Activated T-cell treated with anti-CD3 and anti-CD28 coated beads, Interleukin-2, amount 50 U/mL, for 72 hours (primary cell): ENCODE data around the gene POP7. TPM values are rescaled to one million over a fixed set of nuclear protein-coding genes. Genes with fewer than 3 reads are reported as not detected.
A peak's percentile ranks its signal among the peaks of the same experiment; 100 is the strongest.

Experiments
- ATAC-seq, 2 donors: fragments of 150-1000 bp; cut with Tn5 transposase; replicated peaks in 1 of 2; 2 replicates each; pipeline ENCODE4 v1.10.0; 2021; ENCODE audit warnings: moderate library complexity in 2 of 2, mild to moderate bottlenecking in 1 of 2
- DNase-seq, 2 donors: peaks; one replicate each; pipeline ENCODE4 v3.0.0; 2021 to 2022; ENCODE audit warnings: mixed read lengths in 1 of 2
- H3K27ac Mint-ChIP-seq: one replicate; pipeline ENCODE4 v1.8.0; 2022; ENCODE audit warnings: mild to moderate bottlenecking, moderate library complexity, mixed read lengths
- H3K27me3 Mint-ChIP-seq: one replicate; pipeline ENCODE4 v1.8.0; 2022; ENCODE audit warnings: low read depth, mixed read lengths
- H3K36me3 Mint-ChIP-seq, 2 donors: one replicate each; pipeline ENCODE4 v1.8.0; 2022; ENCODE audit warnings: mixed read lengths in 2 of 2, mild to moderate bottlenecking in 1 of 2; ENCODE audit not compliant: insufficient read depth in 2 of 2
- H3K4me1 Mint-ChIP-seq: one replicate; pipeline ENCODE4 v1.8.0; 2022; ENCODE audit warnings: low read depth, mixed read lengths
- H3K4me3 Mint-ChIP-seq, 2 donors: one replicate each; pipeline ENCODE4 v1.8.0; 2022; ENCODE audit warnings: mild to moderate bottlenecking in 2 of 2, mixed read lengths in 2 of 2, moderate library complexity in 2 of 2
- H3K9me3 Mint-ChIP-seq, 2 donors: one replicate each; pipeline ENCODE4 v1.8.0; 2022; ENCODE audit warnings: mixed read lengths in 2 of 2
- total RNA-seq, 2 donors: library from RNA; stranded (reverse); gene quantifications; one replicate each; pipeline ENCODE4 v1.2.3, GENCODE V29; 2022

The POP7 gene
- total RNA-seq, 2 donors from 2014 or later, result 33.3 to 40.9 TPM

- H3K27me3 Mint-ChIP-seq, result peaks cover 22% of the 10 kb centered on the region
- H3K36me3 Mint-ChIP-seq, result no peaks in the 10 kb centered on the region
These were observed 26.2 kb downstream of the POP7 start for GRCh38 chr7:100731937-100732636.

GRCh38 chr7:100735730-100736129 is 29.8 kb downstream of the POP7 start:
- no peak overlapping the region for H3K27ac Mint-ChIP-seq
- H3K27me3 Mint-ChIP-seq, result peaks cover 16% of the 10 kb centered on the region
- H3K4me1 Mint-ChIP-seq, result no peaks in the 10 kb centered on the region
- no peaks in the 10 kb centered on the region for H3K36me3 Mint-ChIP-seq
- no peak overlapping the region for H3K4me3 Mint-ChIP-seq
- ATAC-seq (no peak), DNase-seq (no peak)
- no peaks in the 10 kb centered on the region for H3K9me3 Mint-ChIP-seq

More at GRCh38 chr7:100731937-100732636, 26.2 kb downstream of the POP7 start:
- H3K4me3 Mint-ChIP-seq, result no peak overlapping the region
- no peaks in the 10 kb centered on the region for H3K4me1 Mint-ChIP-seq
- no peak overlapping the region for H3K27ac Mint-ChIP-seq
- no peak for ATAC-seq
- no peaks in the 10 kb centered on the region for H3K9me3 Mint-ChIP-seq
- DNase-seq, result no peak

- Mint-ChIP-seq H3K27me3 (peaks cover 16% of the 10 kb centered on the region), H3K4me1 (no peaks in the 10 kb centered on the region), H3K9me3 (no peaks in the 10 kb centered on the region), H3K4me3 (no peak overlapping the region), H3K36me3 (no peaks in the 10 kb centered on the region), H3K27ac (no peak overlapping the region)
- DNase-seq (no peak), ATAC-seq (no peak)
These were observed 30.8 kb downstream of the POP7 start for GRCh38 chr7:100736671-100737070.

- H3K27me3 Mint-ChIP-seq, result peaks cover 12% of the 10 kb centered on the region
- DNase-seq (no peak), ATAC-seq (no peak)
- H3K36me3 Mint-ChIP-seq, result peaks cover 1 to 2% of the 10 kb centered on the region in 2 donors
- H3K9me3 Mint-ChIP-seq, result peaks cover 2 to 7% of the 10 kb centered on the region in 2 donors
- H3K4me3 Mint-ChIP-seq, result no peak overlapping the region
- H3K27ac Mint-ChIP-seq, result no peak overlapping the region
- H3K4me1 Mint-ChIP-seq, result peaks cover 2% of the 10 kb centered on the region
These were observed 34.0 kb downstream of the POP7 start for GRCh38 chr7:100739934-100740333.

- H3K4me3 Mint-ChIP-seq, result no peak overlapping the region
- H3K9me3 Mint-ChIP-seq, result peaks cover 2 to 7% of the 10 kb centered on the region in 2 donors
- H3K27ac Mint-ChIP-seq, result no peak overlapping the region
- H3K27me3 Mint-ChIP-seq, result peaks cover 32% of the 10 kb centered on the region
- ATAC-seq (no peak), DNase-seq (no peak)
- H3K4me1 Mint-ChIP-seq, result peaks cover 7% of the 10 kb centered on the region
- peaks cover 1 to 2% of the 10 kb centered on the region in 2 donors for H3K36me3 Mint-ChIP-seq
These were observed 38.7 kb downstream of the POP7 start for GRCh38 chr7:100744605-100745004.

GRCh38 chr7:100745184-100745583 is 39.3 kb downstream of the POP7 start:
- Mint-ChIP-seq H3K4me1 (peaks cover 7% of the 10 kb centered on the region), H3K36me3 (peaks cover 1 to 2% of the 10 kb centered on the region in 2 donors), H3K27me3 (peaks cover 33% of the 10 kb centered on the region), H3K4me3 (peak overlapping the region; percentile 34 to 84), H3K9me3 (peaks cover 2 to 7% of the 10 kb centered on the region in 2 donors), H3K27ac (no peak overlapping the region)
- DNase-seq (peak; percentile 24 to 26), ATAC-seq (peak; percentile 54 to 58)

- peaks cover 34% of the 10 kb centered on the region for H3K27me3 Mint-ChIP-seq
- ATAC-seq (no peak), DNase-seq (no peak)
- no peaks in the 10 kb centered on the region for H3K9me3 Mint-ChIP-seq
- no peaks in the 10 kb centered on the region for H3K4me1 Mint-ChIP-seq
- no peaks in the 10 kb centered on the region for H3K36me3 Mint-ChIP-seq
- no peak overlapping the region for H3K27ac Mint-ChIP-seq
- no peak overlapping the region for H3K4me3 Mint-ChIP-seq
These were observed 47.1 kb downstream of the POP7 start for GRCh38 chr7:100752994-100753393.

GRCh38 chr7:100753750-100754149 is 47.8 kb downstream of the POP7 start:
- H3K27ac Mint-ChIP-seq, result no peak overlapping the region
- H3K9me3 Mint-ChIP-seq, result no peaks in the 10 kb centered on the region
- H3K27me3 Mint-ChIP-seq, result peaks cover 29% of the 10 kb centered on the region
- no peak overlapping the region for H3K4me3 Mint-ChIP-seq
- ATAC-seq (no peak), DNase-seq (no peak)
- H3K4me1 Mint-ChIP-seq, result no peaks in the 10 kb centered on the region
- no peaks in the 10 kb centered on the region for H3K36me3 Mint-ChIP-seq

Other genes with a start within 250 kb of the POP7 start
- gene SPACDR, start 241.9 kb upstream of the POP7 start, total RNA-seq, result 1 to 10 TPM; 5.4 to 5.6 TPM
- gene TSC22D4, start 226.9 kb upstream of the POP7 start, total RNA-seq, result 100 to 1,000 TPM in 1 of 2 donors, 10 to 100 TPM in 1; 94.9 to 113 TPM
- gene NYAP1, start 222.2 kb upstream of the POP7 start, total RNA-seq, result under 1 TPM; 0.67 to 0.72 TPM
- gene AGFG2, start 166.9 kb upstream of the POP7 start, total RNA-seq, result 10 to 100 TPM; 35.5 to 53.7 TPM
- gene SAP25, start 132.2 kb upstream of the POP7 start, total RNA-seq, result 10 to 100 TPM; 21.4 to 23.4 TPM
- 100 to 1,000 TPM; 144 to 154 TPM for gene LRCH4, start 120.0 kb upstream of the POP7 start, total RNA-seq
- 1 to 10 TPM; 2.1 to 3.6 TPM for gene FBXO24, start 119.8 kb upstream of the POP7 start, total RNA-seq
- 10 to 100 TPM; 12.9 to 13.7 TPM for gene PCOLCE, start 103.8 kb upstream of the POP7 start, total RNA-seq
- gene MOSPD3, start 93.6 kb upstream of the POP7 start, total RNA-seq, result 10 to 100 TPM; 12.6 to 13.4 TPM
- 1 to 10 TPM; 4.7 to 5.8 TPM for gene TFR2, start 64.6 kb upstream of the POP7 start, total RNA-seq
- gene ACTL6B, start 49.7 kb upstream of the POP7 start, total RNA-seq, result not detected
- 100 to 1,000 TPM; 196 to 198 TPM for gene GNB2, start 32.4 kb upstream of the POP7 start, total RNA-seq
- gene GIGYF1, start 11.9 kb upstream of the POP7 start, total RNA-seq, result 10 to 100 TPM; 51.5 to 53.2 TPM
- under 1 TPM in 1 of 2 donors, not detected in 1; 0.19 TPM for gene EPO, start 14.3 kb downstream of the POP7 start, total RNA-seq
- not detected for gene ZAN, start 27.5 kb downstream of the POP7 start, total RNA-seq
- gene EPHB4, start 121.4 kb downstream of the POP7 start, total RNA-seq, result 1 to 10 TPM; 2.4 to 3.4 TPM
- 10 to 100 TPM; 17.6 to 20.1 TPM for gene SLC12A9, start 146.6 kb downstream of the POP7 start, total RNA-seq
- 10 to 100 TPM; 28.3 to 31.5 TPM for gene TRIP6, start 161.3 kb downstream of the POP7 start, total RNA-seq
- 100 to 1,000 TPM; 140 to 145 TPM for gene SRRT, start 169.0 kb downstream of the POP7 start, total RNA-seq
- gene UFSP1, start 183.6 kb downstream of the POP7 start, total RNA-seq, result under 1 TPM; 0.34 to 0.83 TPM
- gene ACHE, start 189.8 kb downstream of the POP7 start, total RNA-seq, result under 1 TPM; 0.16 to 0.41 TPM
- gene MUC3A, start 243.4 kb downstream of the POP7 start, total RNA-seq, result not detected